Activated CD4-positive, alpha-beta T cell treated with anti-CD3 and anti-CD28 coated beads, Interleukin-2, amount 10 ng/mL, durations not matched to agents 7 days and 5 days (primary cell): ENCODE results near the gene PPM1N. TPM values are rescaled to one million over a fixed set of nuclear protein-coding genes. Genes with fewer than 3 reads are reported as not detected.

Experiments
- CTCF ChIA-PET: fragments of 350-600 bp; sonication (Branson Sonifier 250); formaldehyde crosslinking; loops from one replicate; lab custom pipeline; 2021; ENCODE audit warnings: antibody characterized with exemption; lab: Charles Lee
- POLR2A ChIA-PET: fragments of 350-600 bp; sonication (Branson Sonifier 250); formaldehyde crosslinking; loops from one replicate; lab custom pipeline; 2021; ENCODE audit warnings: antibody characterized with exemption; lab: Charles Lee
- DNase-seq: peaks from one replicate; pipeline ENCODE4 v3.0.0-alpha.2; 2020
- H3K27ac Mint-ChIP-seq: one replicate; pipeline ENCODE4 v1.8.0; 2021; ENCODE audit warnings: mild to moderate bottlenecking, moderate library complexity, mixed read lengths
- H3K27me3 Mint-ChIP-seq: one replicate; pipeline ENCODE4 v1.8.0; 2021; ENCODE audit warnings: mixed read lengths
- H3K36me3 Mint-ChIP-seq: one replicate; pipeline ENCODE4 v1.8.0; 2021; ENCODE audit warnings: low read depth, mixed read lengths
- H3K4me1 Mint-ChIP-seq: one replicate; pipeline ENCODE4 v1.8.0; 2021; ENCODE audit warnings: mixed read lengths
- H3K4me3 Mint-ChIP-seq: one replicate; pipeline ENCODE4 v1.8.0; 2021; ENCODE audit warnings: mild to moderate bottlenecking, moderate library complexity, mixed read lengths
- H3K9me3 Mint-ChIP-seq: one replicate; pipeline ENCODE4 v1.8.0; 2021; ENCODE audit warnings: mixed read lengths
- total RNA-seq, 2 experiments: library from RNA; stranded (reverse); gene quantifications; one replicate each; pipeline ENCODE4 v1.2.3, GENCODE V29; 2021

Gene PPM1N
- total RNA-seq, 2 experiments from 2014 or later: 0.82 to 1.1 TPM

DNA sequence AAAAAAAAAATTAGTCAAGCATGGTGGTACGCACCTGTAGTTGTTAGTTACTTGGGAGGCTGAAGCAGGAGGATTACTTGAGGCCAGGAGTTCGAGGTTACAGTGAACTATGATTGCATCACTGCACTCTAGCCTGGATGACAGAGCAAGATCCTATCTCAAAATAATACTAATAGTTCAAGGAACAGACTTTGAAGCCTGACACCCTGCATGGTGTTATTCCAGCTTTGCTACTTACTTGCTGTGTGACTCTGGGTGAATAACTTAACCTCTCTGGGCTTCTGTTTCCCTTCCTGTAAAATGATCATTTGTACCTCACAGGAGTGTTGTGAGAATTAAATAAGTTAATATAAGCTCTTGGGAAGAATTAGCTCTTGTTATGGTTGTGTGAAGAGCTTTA lies 34.0 kb upstream of the PPM1N start:
- Mint-ChIP-seq H3K27me3 (peaks cover 8% of the 10 kb centered on the region), H3K4me1 (peaks cover 13% of the 10 kb centered on the region), H3K9me3 (no peaks in the 10 kb centered on the region), H3K4me3 (no peak overlapping the region), H3K36me3 (no peaks in the 10 kb centered on the region), H3K27ac (no peak overlapping the region)
- DNase-seq: no peak
- POLR2A ChIA-PET: no interaction called here
- CTCF ChIA-PET: interaction anchor here (2.5 kb wide), 1 partner anchor 25 kb away, joined by 12 read pairs; no protein-coding TSS in a partner anchor

DNA sequence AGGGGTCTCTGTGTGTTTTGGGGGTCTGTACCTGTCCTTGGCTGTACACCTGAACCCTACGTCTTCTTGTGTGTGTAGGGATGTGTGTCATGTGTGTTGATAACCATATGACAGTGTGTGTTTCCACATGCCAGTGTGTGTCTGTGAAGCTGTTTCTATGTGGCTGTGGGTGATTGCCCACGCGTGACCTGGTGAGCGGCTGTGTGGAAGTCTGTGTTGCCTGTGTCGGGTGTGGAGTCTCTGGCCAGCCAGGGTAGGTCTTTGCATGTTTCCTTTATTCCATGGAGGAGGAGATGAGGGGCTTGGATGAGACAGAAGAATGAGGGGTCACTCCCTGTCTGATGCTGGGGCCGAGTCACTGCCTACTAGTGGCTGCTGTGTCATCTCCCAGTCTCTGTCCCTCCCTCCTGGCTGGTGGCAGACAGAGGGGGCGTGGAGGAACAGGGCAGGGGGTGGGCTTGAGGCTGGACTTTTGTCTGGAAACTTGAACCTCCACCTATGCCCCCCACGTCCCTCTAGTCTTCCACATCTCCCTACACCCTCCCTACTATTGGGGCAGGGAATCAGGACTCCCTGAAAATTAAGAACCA lies 33.3 kb upstream of the PPM1N start:
- H3K4me1 Mint-ChIP-seq: peaks cover 20% of the 10 kb centered on the region
- DNase-seq: no peak
- no peaks in the 10 kb centered on the region for H3K36me3 Mint-ChIP-seq
- H3K4me3 Mint-ChIP-seq: no peak overlapping the region
- CTCF ChIA-PET: interaction anchor here (2.5 kb wide), 1 partner anchor 26 kb away, joined by 12 read pairs; no protein-coding TSS in a partner anchor
- no peak overlapping the region for H3K27ac Mint-ChIP-seq
- POLR2A ChIA-PET: no interaction called here
- peaks cover 8% of the 10 kb centered on the region for H3K27me3 Mint-ChIP-seq
- H3K9me3 Mint-ChIP-seq: no peaks in the 10 kb centered on the region

DNA sequence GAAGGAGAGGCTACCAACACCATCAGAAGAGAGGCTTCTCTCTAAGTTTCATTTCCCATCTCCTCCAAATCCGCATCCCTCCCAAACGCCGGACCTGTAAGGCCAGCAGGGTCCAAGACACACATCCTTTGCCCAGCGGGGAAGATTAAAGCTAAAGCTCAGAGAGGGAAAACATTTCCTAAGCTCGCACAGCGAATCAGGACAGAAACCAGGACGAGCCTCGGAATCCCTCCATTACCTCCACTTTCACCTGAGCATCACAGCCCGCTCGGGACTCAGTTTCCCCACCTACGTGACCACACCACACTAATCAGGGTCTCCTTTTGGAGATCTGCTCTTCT lies 31.2 kb upstream of the PPM1N start:
- Mint-ChIP-seq H3K4me3 (peak overlapping the region; percentile 89), H3K27me3 (peaks cover 18% of the 10 kb centered on the region), H3K9me3 (no peaks in the 10 kb centered on the region), H3K27ac (peak overlapping the region; percentile 43), H3K36me3 (no peaks in the 10 kb centered on the region), H3K4me1 (peaks cover 29% of the 10 kb centered on the region)
- ChIA-PET CTCF (interaction anchor here (0.5 to 16.9 kb wide), 7 partner anchors 10 to 57 kb away, joined by 3 to 310 read pairs (median 8); no protein-coding TSS in a partner anchor), POLR2A (interaction anchor here (0.6 kb wide), 1 partner anchor 27 kb away, joined by 3 read pairs; no protein-coding TSS in a partner anchor)
- DNase-seq: no peak

DNA sequence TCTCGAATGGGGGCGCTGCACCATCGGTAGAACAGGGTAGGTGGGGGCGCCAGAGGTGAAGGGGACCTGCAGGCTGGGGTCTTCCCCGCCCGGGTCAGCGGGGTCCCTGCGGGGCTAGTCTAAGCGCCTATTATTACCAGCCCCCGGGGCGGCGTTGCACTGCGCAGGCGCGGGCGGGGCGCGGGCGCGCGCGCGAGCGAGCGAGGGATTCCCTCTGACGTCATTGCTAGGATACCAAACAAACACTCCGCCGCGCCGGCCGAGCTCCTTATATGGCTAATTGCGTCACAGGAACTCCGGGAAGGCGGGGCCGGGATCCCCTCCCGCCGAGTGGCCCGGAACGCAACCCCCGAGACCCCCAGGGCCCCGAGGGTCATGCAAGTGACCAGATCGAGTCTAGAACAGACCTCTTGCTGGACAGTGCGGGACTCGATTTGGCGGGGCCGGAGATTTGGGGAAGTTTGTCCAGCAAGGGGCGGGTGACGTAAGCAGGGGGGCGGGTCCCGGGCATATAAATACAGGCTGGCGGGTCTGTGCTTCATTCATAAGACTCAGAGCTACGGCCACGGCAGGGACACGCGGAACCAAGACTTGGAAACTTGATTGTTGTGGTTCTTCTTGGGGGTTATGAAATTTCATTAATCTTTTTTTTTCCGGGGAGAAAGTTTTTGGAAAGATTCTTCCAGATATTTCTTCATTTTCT lies 30.6 kb upstream of the PPM1N start, which contains the start of gene FOSB:
Gene FOSB (plus strand): TSS at position 541 of the 703 bp plus-strand sequence. CDS start 591 bp downstream, outside the sequence.
- ChIA-PET POLR2A (interaction anchor here (0.6 kb wide), 1 partner anchor 28 kb away, joined by 3 read pairs; no protein-coding TSS in a partner anchor), CTCF (interaction anchor here (0.5 to 16.9 kb wide), 9 partner anchors 9 to 57 kb away, joined by 3 to 310 read pairs (median 5); no protein-coding TSS in a partner anchor)
- Mint-ChIP-seq H3K9me3 (no peaks in the 10 kb centered on the region), H3K27ac (peak within 1 kb of the TSS; percentile 95), H3K4me1 (peaks cover 30% of the 10 kb centered on the region), H3K27me3 (peaks cover 22% of the 10 kb centered on the region), H3K4me3 (peak within 1 kb of the TSS; percentile 89), H3K36me3 (no peaks in the 10 kb centered on the region)
- peak; percentile 95 for DNase-seq

DNA sequence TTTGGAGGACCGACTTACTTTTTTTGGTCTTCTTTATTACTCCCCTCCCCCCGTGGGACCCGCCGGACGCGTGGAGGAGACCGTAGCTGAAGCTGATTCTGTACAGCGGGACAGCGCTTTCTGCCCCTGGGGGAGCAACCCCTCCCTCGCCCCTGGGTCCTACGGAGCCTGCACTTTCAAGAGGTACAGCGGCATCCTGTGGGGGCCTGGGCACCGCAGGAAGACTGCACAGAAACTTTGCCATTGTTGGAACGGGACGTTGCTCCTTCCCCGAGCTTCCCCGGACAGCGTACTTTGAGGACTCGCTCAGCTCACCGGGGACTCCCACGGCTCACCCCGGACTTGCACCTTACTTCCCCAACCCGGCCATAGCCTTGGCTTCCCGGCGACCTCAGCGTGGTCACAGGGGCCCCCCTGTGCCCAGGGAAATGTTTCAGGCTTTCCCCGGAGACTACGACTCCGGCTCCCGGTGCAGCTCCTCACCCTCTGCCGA lies 30.0 kb upstream of the PPM1N start:
- peaks cover 35% of the 10 kb centered on the region for H3K4me1 Mint-ChIP-seq
- peak overlapping the region; percentile 95 for H3K27ac Mint-ChIP-seq
- CTCF ChIA-PET: interaction anchor here (0.6 to 16.9 kb wide), 10 partner anchors 10 to 1318 kb away, joined by 3 to 310 read pairs (median 4); no protein-coding TSS in a partner anchor
- H3K9me3 Mint-ChIP-seq: no peaks in the 10 kb centered on the region
- H3K4me3 Mint-ChIP-seq: peak overlapping the region; percentile 89
- DNase-seq: peak; percentile 65
- peaks cover 27% of the 10 kb centered on the region for H3K27me3 Mint-ChIP-seq
- POLR2A ChIA-PET: no interaction called here
- H3K36me3 Mint-ChIP-seq: no peaks in the 10 kb centered on the region

DNA sequence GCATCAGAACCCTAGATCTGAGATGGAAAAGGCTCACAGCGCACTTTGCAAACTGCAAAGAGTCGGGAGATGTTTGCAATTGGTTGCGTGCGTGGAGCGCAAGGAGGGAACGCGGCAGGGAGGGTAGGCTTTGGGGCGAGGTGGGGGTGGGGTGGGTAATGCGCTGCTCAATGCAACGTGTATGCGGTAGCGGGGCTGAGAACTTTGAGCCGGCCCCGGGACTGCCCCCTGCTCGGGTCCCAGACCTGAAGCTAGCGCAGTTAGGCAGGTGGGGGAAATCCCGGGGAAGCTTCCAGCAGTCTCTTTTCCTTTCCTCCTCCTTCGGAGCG lies 29.5 kb upstream of the PPM1N start:
- H3K27me3 Mint-ChIP-seq: peaks cover 32% of the 10 kb centered on the region
- CTCF ChIA-PET: interaction anchor here (0.6 to 16.9 kb wide), 9 partner anchors 9 to 1318 kb away, joined by 3 to 310 read pairs (median 6); partner anchors contain the start of gene PPP1R13L
- POLR2A ChIA-PET: no interaction called here

DNA sequence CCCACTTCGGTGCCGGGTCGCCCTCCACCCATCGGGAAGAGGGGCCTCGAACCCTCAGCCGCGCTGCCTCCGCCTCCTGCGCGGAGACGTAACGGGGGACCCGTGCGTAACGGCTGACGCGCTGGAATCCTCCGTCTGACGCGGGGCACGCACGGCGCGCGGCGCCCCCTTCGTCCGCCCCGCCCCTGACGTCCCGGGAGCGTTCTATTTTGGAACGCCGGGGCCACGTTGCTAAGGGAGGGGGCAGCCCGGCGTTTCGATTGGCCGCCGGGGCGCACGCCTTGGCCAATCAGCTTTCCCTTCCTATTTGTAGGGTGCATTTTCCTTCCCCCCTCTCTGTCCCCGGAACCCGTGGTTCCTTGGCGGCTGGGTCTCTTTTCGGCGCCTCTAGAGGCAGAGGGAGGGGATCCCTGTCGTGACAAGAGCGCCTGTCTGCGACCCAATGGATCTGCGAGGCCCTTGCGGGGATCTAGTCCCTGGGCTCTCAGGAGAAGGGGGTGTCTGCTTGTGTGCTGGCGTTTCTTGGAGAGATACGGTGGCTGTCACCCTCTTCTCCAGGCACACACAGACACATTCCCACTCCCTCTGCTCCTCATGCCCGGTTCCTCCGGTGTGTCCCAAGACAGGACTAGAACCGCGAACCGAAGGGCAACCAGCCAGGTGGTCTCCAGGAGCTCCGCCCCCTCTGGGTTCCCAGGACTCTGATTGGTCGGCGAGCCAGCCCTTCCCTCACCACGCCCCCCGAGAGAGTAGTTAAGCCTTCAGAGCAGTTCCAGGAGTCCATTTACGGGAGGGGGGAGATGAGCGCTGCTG lies 28.9 kb upstream of the PPM1N start:
- DNase-seq: peak; percentile 94
- H3K27me3 Mint-ChIP-seq: peaks cover 36% of the 10 kb centered on the region
- H3K27ac Mint-ChIP-seq: peak overlapping the region; percentile 95
- no peaks in the 10 kb centered on the region for H3K36me3 Mint-ChIP-seq
- H3K4me1 Mint-ChIP-seq: peaks cover 35% of the 10 kb centered on the region
- ChIA-PET CTCF (interaction anchor here (0.6 to 16.9 kb wide), 9 partner anchors 9 to 208 kb away, joined by 3 to 310 read pairs (median 6); partner anchors contain the start of gene PPP1R13L), POLR2A (no interaction called here)
- H3K9me3 Mint-ChIP-seq: no peaks in the 10 kb centered on the region
- peak overlapping the region; percentile 89 for H3K4me3 Mint-ChIP-seq

More for the DNA sequence above, 29.5 kb upstream of the PPM1N start:
- no peaks in the 10 kb centered on the region for H3K9me3 Mint-ChIP-seq
- DNase-seq: no peak
- peak overlapping the region; percentile 89 for H3K4me3 Mint-ChIP-seq
- peaks cover 35% of the 10 kb centered on the region for H3K4me1 Mint-ChIP-seq
- peak overlapping the region; percentile 95 for H3K27ac Mint-ChIP-seq
- H3K36me3 Mint-ChIP-seq: no peaks in the 10 kb centered on the region

DNA sequence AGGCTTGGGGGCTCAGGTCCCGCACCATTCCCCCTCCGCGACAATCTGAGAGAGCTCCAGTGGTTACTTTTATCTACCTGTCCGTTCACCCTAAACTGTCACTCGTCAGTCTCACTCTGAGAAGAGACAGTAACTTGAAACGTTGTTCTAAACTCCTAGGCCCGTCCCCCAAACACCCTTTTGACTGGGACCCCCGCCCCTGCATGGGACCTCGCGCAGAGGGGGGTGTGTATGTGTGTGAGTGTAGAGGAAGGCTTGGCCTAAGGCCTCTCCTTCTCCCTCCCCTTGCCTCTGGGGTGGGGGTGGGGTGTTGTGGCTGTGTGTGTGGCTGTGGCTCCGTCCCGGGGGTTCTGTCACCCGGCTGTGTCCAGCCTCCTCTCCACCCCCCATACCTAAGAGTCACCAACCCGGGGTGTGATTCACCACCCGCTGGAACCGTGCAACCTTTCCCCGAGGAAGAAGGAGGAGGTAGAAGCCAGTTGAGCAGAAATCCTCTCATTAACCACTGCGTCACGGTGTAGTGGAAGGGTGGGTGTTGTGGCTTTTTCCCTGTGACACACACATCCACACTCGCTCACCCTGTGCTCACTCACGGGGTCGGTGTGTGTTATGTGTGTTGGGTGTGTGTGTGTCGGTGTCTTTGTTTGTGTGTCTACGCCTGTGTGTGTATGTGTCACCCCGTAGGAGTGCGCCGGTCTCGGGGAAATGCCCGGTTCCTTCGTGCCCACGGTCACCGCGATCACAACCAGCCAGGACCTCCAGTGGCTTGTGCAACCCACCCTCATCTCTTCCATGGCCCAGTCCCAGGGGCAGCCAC lies 28.1 kb upstream of the PPM1N start:
- CTCF ChIA-PET: interaction anchor here (1.4 to 16.9 kb wide), 6 partner anchors 8 to 66 kb away, joined by 5 to 310 read pairs (median 16); partner anchors contain the start of gene PPP1R13L
- peaks cover 38% of the 10 kb centered on the region for H3K27me3 Mint-ChIP-seq
- peak; percentile 54 for DNase-seq

DNA sequence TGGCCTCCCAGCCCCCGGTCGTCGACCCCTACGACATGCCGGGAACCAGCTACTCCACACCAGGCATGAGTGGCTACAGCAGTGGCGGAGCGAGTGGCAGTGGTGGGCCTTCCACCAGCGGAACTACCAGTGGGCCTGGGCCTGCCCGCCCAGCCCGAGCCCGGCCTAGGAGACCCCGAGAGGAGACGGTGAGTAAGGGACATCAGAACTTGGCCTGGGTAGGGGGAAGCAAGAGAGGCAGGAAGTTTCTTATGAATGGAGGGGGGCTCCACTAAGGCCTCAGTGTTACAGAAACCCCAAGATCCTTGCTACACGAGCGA lies 27.5 kb upstream of the PPM1N start:
- ChIA-PET CTCF (interaction anchor here (6.3 to 16.9 kb wide), 2 partner anchors 15 to 31 kb away, joined by 48 to 310 read pairs; no protein-coding TSS in a partner anchor), POLR2A (no interaction called here)
- Mint-ChIP-seq H3K36me3 (no peaks in the 10 kb centered on the region), H3K4me1 (peaks cover 46% of the 10 kb centered on the region), H3K9me3 (no peaks in the 10 kb centered on the region), H3K27me3 (peaks cover 42% of the 10 kb centered on the region), H3K27ac (no peak overlapping the region), H3K4me3 (no peak overlapping the region)
- no peak for DNase-seq

More for the DNA sequence above, 28.1 kb upstream of the PPM1N start:
- peaks cover 42% of the 10 kb centered on the region for H3K4me1 Mint-ChIP-seq
- H3K27ac Mint-ChIP-seq: peak overlapping the region; percentile 95
- no peaks in the 10 kb centered on the region for H3K9me3 Mint-ChIP-seq
- POLR2A ChIA-PET: no interaction called here
- no peaks in the 10 kb centered on the region for H3K36me3 Mint-ChIP-seq
- peak overlapping the region; percentile 89 for H3K4me3 Mint-ChIP-seq

DNA sequence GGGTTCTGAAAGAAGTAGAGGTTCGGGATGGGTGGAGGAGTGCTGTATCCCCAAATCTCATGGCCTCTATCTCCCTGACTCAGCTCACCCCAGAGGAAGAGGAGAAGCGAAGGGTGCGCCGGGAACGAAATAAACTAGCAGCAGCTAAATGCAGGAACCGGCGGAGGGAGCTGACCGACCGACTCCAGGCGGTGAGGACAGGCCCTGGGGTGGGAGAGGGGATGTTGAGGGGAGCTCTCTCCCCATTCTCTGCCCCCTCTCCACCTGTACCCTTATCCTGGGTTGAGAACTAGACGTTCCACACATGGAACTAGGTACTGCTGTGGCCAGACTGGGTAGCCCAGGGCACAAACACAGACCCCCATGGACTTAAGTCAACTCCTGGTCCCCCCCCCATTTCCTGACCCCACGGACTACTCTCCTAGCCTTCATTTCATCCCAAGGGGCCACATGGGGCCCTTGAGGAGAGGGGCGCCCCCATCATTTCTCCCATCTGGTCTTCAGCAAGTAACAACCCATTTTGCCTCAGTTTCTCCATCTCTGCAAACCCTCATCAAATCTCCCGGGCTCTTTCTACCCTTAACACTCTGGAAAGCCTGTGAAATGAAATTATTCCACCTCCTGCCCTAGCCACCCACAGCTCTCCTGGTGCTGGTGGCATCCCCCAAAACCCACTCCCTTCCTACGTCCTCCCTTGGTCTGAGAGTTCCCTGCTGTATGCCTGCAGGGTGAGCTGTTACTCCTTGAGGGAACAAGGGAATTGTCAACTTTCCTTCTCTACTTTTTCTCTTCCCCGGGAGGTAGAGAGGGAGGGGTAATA lies 26.9 kb upstream of the PPM1N start:
- Mint-ChIP-seq H3K27me3 (peaks cover 44% of the 10 kb centered on the region), H3K4me3 (no peak overlapping the region), H3K9me3 (no peaks in the 10 kb centered on the region), H3K4me1 (peaks cover 48% of the 10 kb centered on the region), H3K27ac (no peak overlapping the region), H3K36me3 (no peaks in the 10 kb centered on the region)
- CTCF ChIA-PET: interaction anchor here (6.3 to 16.9 kb wide), 2 partner anchors 14 to 31 kb away, joined by 48 to 310 read pairs; no protein-coding TSS in a partner anchor
- POLR2A ChIA-PET: no interaction called here
- no peak for DNase-seq
